Tibial artery (tissue), 4 donors: ENCODE data around the gene EMX1.
"Not testable (repeated sequence)": the region's sequence is repeated elsewhere in the genome, so short reads cannot be mapped to it uniquely, and the experiment has no call there.

ENCODE experiments used
- DNase-seq, 2 donors: peaks; one replicate each; pipeline ENCODE4 v3.0.0-alpha.2; 2019
- H3K27ac ChIP-seq, 2 donors: fragments of 200-600 bp; sonication (generic) in 1 of 2; 1 replicate in 1 of 2; 2 replicates in 1 of 2; pipeline ENCODE4 v1.5.1; 2018 to 2019; ENCODE audit warnings: mild to moderate bottlenecking in 1 of 2
- H3K27me3 ChIP-seq, 2 donors: fragments of 200-600 bp; sonication (generic) in 1 of 2; one replicate each; pipeline versions ENCODE4 v1.5.1 to v1.6.0; 2016 to 2019
- H3K36me3 ChIP-seq, 3 donors: fragments of 200-600 bp; sonication (generic) in 2 of 3; one replicate each; pipeline ENCODE4 v1.5.1; 2016 to 2019; ENCODE audit warnings: mild to moderate bottlenecking in 2 of 3
- H3K4me1 ChIP-seq, 4 donors: fragments of 200-600 bp; sonication (generic) in 2 of 4; 1 replicate in 3 of 4; 2 replicates in 1 of 4; pipeline ENCODE4 v1.5.1; 2016 to 2019
- H3K4me3 ChIP-seq, 2 donors: fragments of 200-600 bp; sonication (generic) in 1 of 2; 1 replicate in 1 of 2; 2 replicates in 1 of 2; pipeline ENCODE4 v1.5.1; 2018 to 2019; ENCODE audit warnings: mild to moderate bottlenecking in 2 of 2
- H3K9me3 ChIP-seq, 3 donors: fragments of 200-600 bp; sonication (generic) in 1 of 3; one replicate each; pipeline ENCODE4 v1.5.1; 2016 to 2019
- intact Hi-C: fragments of 100-400 bp; cut with DNase I; formaldehyde crosslinking; loops from one replicate; pipeline ENCODE4 v1.15.0; 2023; ENCODE audit warnings: low total_unique reads
- TF ChIP-seq, protein P1 (sequence below), 2 experiments: fragments of 200-600 bp in 1 of 2; fragments of 450-650 bp in 1 of 2; IDR thresholded peaks; one replicate each; pipeline ENCODE4 v1.5.1; 2017 to 2019; ENCODE audit warnings: antibody characterized with exemption in 2 of 2, mild to moderate bottlenecking in 1 of 2, moderate library complexity in 1 of 2

The EMX1 gene

DNA sequence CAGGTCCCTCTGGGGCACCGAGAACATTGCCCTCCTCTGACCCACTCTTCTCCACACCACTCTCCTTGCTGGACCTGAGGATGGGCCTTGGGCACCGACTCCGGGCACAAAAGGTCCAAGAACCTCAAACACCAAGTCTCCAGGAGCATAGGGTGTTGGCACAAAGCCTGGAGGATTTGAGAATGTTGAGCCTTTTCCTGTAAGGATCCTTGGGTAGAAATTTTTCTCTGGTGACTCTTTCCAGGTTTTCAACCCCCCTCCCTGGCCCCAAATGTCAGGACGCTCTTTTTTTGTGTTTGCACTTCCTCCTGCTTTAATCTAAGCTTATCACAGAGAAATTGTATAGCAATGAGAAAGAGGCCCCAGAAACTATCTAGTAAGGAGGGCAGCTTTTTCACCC is 20.9 kb upstream of the EMX1 start:
- Histone ChIP-seq H3K9me3 (no peaks in the 10 kb centered on the region), H3K27me3 (peaks cover 0 to 53% of the 10 kb centered on the region in 2 donors), H3K27ac (no peak overlapping the region), H3K4me1 (peaks cover 0 to 12% (median 5%) of the 10 kb centered on the region in 4 donors), H3K4me3 (no peak overlapping the region), H3K36me3 (peaks cover 0 to 11% (median 11%) of the 10 kb centered on the region in 3 donors)
- TF ChIP-seq, protein P1, sequence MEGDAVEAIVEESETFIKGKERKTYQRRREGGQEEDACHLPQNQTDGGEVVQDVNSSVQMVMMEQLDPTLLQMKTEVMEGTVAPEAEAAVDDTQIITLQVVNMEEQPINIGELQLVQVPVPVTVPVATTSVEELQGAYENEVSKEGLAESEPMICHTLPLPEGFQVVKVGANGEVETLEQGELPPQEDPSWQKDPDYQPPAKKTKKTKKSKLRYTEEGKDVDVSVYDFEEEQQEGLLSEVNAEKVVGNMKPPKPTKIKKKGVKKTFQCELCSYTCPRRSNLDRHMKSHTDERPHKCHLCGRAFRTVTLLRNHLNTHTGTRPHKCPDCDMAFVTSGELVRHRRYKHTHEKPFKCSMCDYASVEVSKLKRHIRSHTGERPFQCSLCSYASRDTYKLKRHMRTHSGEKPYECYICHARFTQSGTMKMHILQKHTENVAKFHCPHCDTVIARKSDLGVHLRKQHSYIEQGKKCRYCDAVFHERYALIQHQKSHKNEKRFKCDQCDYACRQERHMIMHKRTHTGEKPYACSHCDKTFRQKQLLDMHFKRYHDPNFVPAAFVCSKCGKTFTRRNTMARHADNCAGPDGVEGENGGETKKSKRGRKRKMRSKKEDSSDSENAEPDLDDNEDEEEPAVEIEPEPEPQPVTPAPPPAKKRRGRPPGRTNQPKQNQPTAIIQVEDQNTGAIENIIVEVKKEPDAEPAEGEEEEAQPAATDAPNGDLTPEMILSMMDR (IDR thresholded peaks at IDR 0.05) = no peak
- intact Hi-C loops = no loop called here
- DNase-seq = no peak

DNA sequence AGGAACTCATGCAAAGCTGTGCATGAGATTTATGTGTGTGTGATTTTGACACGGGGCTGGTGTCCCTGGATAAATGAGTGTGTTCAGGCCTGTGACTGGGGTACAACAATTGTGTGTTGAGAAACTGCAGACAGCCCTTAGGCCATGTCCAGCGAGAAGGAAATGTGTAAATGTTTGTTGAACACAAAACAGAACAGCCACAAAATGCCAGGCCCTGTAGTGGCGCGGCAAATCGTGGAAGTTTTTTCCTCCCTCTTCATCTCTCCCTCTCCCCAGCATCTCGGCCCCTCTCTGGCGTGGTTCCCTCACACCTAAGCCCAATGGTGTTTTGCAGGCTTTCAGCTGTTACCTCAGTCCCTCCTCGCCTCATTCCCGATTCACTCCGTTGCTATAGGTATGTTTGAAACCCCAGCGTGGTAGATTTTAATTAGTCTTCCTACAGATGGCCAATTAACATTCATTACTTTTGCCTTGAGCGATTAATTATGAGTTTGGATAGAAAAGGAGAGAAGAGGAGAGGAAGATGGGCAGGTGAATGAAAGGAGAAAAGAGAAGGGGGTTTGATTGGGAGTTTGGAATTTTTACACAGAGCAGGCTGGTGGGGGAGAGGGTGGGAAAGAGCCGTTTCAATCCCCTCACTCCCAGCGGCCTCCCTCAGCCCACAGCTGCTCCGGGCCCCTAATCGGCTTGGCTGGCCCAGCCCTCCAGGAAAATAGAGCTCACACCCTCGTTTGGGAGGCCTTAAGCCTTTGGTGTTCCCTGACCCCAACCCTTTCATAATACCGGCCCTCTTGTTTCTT is 19.3 kb upstream of the EMX1 start:
- no peak overlapping the region for H3K27ac ChIP-seq
- H3K4me3 ChIP-seq = no peak overlapping the region
- TF ChIP-seq, protein P1 (IDR thresholded peaks at IDR 0.05) = no peak
- intact Hi-C loops = no loop called here
- H3K27me3 ChIP-seq = peaks cover 0 to 62% of the 10 kb centered on the region in 2 donors
- H3K4me1 ChIP-seq = peaks cover 0 to 12% (median 5%) of the 10 kb centered on the region in 4 donors
- no peak for DNase-seq
- H3K9me3 ChIP-seq = no peaks in the 10 kb centered on the region
- H3K36me3 ChIP-seq = no peaks in the 10 kb centered on the region

DNA sequence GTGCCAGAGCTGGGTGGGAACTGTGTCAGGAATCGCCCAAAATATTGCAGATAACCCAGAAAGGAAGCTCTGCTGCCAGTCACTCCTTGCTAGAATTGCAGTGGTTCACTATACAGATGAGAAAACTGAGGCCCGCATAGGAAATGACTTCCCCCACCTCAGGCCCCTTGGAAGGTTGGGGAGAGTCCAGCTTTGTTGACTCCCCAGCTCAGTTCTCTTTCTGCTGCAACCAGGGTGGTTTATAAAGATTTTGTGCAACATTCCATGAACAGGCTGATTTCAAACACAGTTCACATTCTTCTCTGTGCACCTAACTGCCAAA is 18.8 kb upstream of the EMX1 start:
- H3K4me1 ChIP-seq = peaks cover 0 to 12% (median 5%) of the 10 kb centered on the region in 4 donors
- H3K36me3 ChIP-seq = no peaks in the 10 kb centered on the region
- DNase-seq = no peak
- TF ChIP-seq, protein P1 (IDR thresholded peaks at IDR 0.05) = no peak
- no peak overlapping the region for H3K4me3 ChIP-seq
- H3K27ac ChIP-seq = no peak overlapping the region
- peaks cover 0 to 65% of the 10 kb centered on the region in 2 donors for H3K27me3 ChIP-seq
- intact Hi-C loops = no loop called here
- no peaks in the 10 kb centered on the region for H3K9me3 ChIP-seq

DNA sequence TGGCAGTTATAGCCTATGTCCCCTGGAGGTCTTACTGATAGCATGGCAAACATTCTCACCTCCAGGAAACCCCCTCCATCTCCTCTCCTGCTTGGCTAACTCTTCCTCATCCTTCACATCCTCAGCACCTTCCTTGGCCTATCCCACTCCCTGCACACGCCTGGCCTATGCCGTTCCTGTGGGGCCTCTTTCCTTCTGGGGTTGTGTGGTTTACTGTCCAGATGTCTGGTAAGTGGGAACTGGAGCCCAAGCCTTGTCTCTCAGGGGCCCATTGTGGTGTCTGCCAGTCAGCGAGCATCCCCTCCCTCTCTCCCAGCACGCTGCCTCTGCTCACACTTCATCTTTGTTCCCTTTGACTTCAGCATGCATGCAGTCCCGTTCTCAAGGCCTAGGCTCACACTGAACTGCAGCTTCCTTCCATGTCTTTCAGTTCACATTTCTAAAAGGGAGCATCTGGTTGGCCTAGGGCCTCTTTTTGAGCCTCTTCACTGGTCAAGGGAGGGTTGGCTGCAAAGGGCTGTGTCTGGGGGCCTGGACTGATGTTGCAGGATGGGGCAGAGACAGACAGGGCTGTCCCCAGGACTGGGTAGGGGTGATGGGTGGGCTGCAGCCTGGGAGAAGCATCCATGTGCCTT is 17.0 kb upstream of the EMX1 start:
- TF ChIP-seq, protein P1 (IDR thresholded peaks at IDR 0.05) = no peak
- peaks cover 0 to 9% (median 4%) of the 10 kb centered on the region in 4 donors for H3K4me1 ChIP-seq
- no peaks in the 10 kb centered on the region for H3K9me3 ChIP-seq
- DNase-seq = no peak
- H3K27ac ChIP-seq = no peak overlapping the region
- peaks cover 0 to 49% of the 10 kb centered on the region in 2 donors for H3K27me3 ChIP-seq
- intact Hi-C loops = no loop called here
- no peaks in the 10 kb centered on the region for H3K36me3 ChIP-seq
- no peak overlapping the region for H3K4me3 ChIP-seq

DNA sequence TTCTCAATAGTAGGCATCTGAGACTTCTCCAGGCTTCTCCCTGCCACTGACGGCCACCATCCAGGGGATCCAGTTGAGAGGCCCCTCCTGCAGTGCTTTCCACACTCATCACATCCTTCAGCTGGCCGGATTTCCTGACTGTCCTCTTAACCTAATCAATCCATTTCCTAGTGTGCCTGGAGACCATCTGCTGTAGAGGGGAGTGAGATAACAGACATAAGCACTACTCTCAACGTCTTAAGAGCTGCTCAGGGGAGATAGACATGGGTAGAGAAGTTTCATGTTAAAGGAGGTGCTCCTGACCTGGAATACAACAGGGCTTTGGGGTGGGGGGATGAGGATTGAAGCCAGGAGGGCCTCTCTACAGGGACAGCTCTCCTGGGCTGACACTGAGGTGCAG is 15.9 kb upstream of the EMX1 start:
- no peak for DNase-seq
- no peaks in the 10 kb centered on the region for H3K36me3 ChIP-seq
- H3K4me3 ChIP-seq = no peak overlapping the region
- H3K27me3 ChIP-seq = peaks cover 0 to 49% of the 10 kb centered on the region in 2 donors
- intact Hi-C loops = no loop called here
- H3K4me1 ChIP-seq = no peaks in the 10 kb centered on the region
- TF ChIP-seq, protein P1 (IDR thresholded peaks at IDR 0.05) = no peak
- no peaks in the 10 kb centered on the region for H3K9me3 ChIP-seq
- H3K27ac ChIP-seq = no peak overlapping the region

DNA sequence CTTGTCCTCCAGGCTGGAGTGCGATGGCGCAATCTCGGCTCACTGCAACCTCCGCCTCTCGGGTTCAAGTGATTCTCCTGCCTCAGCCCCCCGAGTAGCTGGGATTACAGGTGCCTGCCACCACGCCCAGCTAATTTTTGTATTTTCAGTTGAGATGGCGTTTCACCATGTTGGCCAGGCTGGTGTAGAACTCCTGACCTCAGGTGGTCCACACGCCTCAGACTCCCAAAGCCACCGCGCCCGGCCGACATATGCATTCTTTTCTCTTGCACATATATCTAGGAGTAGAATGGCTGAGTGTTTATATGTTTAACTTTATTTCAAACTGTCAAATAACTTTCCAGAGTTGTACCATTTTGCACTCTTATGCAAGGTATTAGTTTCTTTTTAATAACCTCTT is 9.9 kb upstream of the EMX1 start:
- H3K4me1 ChIP-seq, H3K4me3 ChIP-seq, H3K9me3 ChIP-seq, H3K36me3 ChIP-seq, intact Hi-C loops, H3K27ac ChIP-seq, DNase-seq: not testable (repeated sequence)
- H3K27me3 ChIP-seq = peaks cover 0 to 78% of the 10 kb centered on the region in 2 donors
